GM04504 (cell line): ENCODE data around the gene SHC3.

ENCODE experiments used
- DNase-seq: peaks from one replicate; pipeline ENCODE4 v3.0.0-alpha.2; 2012; ENCODE audit warnings: low read depth

Gene SHC3

GRCh38 chr9:88985616-88986015 lies 193.0 kb downstream of the SHC3 start:
- DNase-seq = no peak

GRCh38 chr9:88984543-88984883 lies 194.1 kb downstream of the SHC3 start:
- DNase-seq = no peak

GRCh38 chr9:88983865-88984542 lies 194.6 kb downstream of the SHC3 start:
- no peak for DNase-seq

GRCh38 chr9:88980740-88981203 lies 197.8 kb downstream of the SHC3 start:
- peak; percentile 92 for DNase-seq

- DNase-seq = no peak
Measured at GRCh38 chr9:88979791-88980190, 198.8 kb downstream of the SHC3 start.

- no peak for DNase-seq
Measured at GRCh38 chr9:88979021-88979420, 199.6 kb downstream of the SHC3 start.

GRCh38 chr9:88978034-88978433 lies 200.6 kb downstream of the SHC3 start:
- DNase-seq = no peak

- DNase-seq = no peak
Measured at GRCh38 chr9:88976890-88977257, 201.7 kb downstream of the SHC3 start.

- DNase-seq = no peak
Measured at GRCh38 chr9:88975966-88976889, 202.4 kb downstream of the SHC3 start.

GRCh38 chr9:88974641-88975040 lies 204.0 kb downstream of the SHC3 start:
- no peak for DNase-seq

GRCh38 chr9:88973281-88974045 lies 205.2 kb downstream of the SHC3 start:
- no peak for DNase-seq

GRCh38 chr9:88972401-88972800 lies 206.2 kb downstream of the SHC3 start:
- no peak for DNase-seq

GRCh38 chr9:88971131-88971960 lies 207.3 kb downstream of the SHC3 start:
- DNase-seq = no peak

GRCh38 chr9:88969646-88970373 lies 208.8 kb downstream of the SHC3 start:
- DNase-seq = no peak

GRCh38 chr9:88968799-88969198 lies 209.8 kb downstream of the SHC3 start:
- DNase-seq = no peak

GRCh38 chr9:88966894-88967676 lies 211.5 kb downstream of the SHC3 start:
- DNase-seq = no peak

GRCh38 chr9:88965473-88965872 lies 213.1 kb downstream of the SHC3 start:
- DNase-seq = no peak

GRCh38 chr9:88960632-88961031 lies 218.0 kb downstream of the SHC3 start:
- DNase-seq = no peak

- DNase-seq = no peak
Measured at GRCh38 chr9:88959727-88960469, 218.7 kb downstream of the SHC3 start.

- DNase-seq = no peak
Measured at GRCh38 chr9:88957526-88957925, 221.1 kb downstream of the SHC3 start.
